Measurements from ENCODE around the gene TMC5. TPM values are rescaled to one million over a fixed set of nuclear protein-coding genes. Genes with fewer than 3 reads are reported as not detected.

TMC5 gene
- total RNA-seq, 4 donors from 2014 or later, result 1.1 to 2.0 (median 1.7) TPM

DNA sequence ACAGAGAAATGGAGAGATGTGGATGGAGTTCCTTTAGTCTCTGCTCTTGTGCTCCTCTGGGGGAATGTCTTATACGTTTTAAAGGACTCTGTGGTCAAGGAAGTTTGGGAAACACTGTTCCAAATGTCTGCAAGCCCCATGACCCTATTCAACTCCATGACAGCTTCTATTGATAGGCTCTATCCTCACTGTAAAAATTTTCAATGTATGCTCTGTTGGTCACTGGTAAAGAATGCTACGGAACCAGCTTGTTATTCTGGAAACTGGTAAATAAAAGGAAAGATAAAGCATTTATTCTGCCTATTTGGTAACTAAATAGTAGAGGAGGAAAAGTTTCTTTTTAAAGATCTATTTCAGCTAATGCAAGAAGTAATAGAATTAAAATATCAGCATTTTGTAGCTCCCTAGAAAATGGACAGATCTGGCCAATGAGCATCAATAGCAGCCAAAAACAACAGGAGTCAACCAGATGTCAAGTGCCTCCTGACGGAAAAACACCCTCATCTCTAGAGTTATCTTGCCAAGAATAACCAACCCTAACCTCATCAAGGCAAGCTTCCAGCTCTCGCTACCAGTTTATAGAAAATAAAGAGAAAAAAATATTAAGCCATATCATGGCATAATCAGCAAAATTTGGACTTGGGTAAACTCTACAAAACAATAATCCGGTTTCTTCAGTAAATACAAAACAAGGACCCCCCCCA, 88.1 kb downstream of the TMC5 start:
- Histone ChIP-seq H3K27me3 (no peaks in the 10 kb centered on the region), H3K27ac (no peak overlapping the region), H3K36me3 (peaks cover 58% of the 10 kb centered on the region), H3K4me1 (no peaks in the 10 kb centered on the region), H3K9me3 (no peaks in the 10 kb centered on the region), H3K4me3 (no peak overlapping the region)
- no peak for DNase-seq (ENCODE audit: low spot score in 2 of 2)
- 70% methylated on average over 5 of the region's 5 CpGs for whole genome bisulfite sequencing
- TF ChIP-seq, protein P1, sequence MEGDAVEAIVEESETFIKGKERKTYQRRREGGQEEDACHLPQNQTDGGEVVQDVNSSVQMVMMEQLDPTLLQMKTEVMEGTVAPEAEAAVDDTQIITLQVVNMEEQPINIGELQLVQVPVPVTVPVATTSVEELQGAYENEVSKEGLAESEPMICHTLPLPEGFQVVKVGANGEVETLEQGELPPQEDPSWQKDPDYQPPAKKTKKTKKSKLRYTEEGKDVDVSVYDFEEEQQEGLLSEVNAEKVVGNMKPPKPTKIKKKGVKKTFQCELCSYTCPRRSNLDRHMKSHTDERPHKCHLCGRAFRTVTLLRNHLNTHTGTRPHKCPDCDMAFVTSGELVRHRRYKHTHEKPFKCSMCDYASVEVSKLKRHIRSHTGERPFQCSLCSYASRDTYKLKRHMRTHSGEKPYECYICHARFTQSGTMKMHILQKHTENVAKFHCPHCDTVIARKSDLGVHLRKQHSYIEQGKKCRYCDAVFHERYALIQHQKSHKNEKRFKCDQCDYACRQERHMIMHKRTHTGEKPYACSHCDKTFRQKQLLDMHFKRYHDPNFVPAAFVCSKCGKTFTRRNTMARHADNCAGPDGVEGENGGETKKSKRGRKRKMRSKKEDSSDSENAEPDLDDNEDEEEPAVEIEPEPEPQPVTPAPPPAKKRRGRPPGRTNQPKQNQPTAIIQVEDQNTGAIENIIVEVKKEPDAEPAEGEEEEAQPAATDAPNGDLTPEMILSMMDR (IDR thresholded peaks at IDR 0.05), result no peak
- TF ChIP-seq POLR2A (IDR thresholded peaks at IDR 0.05) (no peak), POLR2AphosphoS5 (IDR thresholded peaks at IDR 0.05) (no peak), EP300 (IDR thresholded peaks at IDR 0.05) (no peak)

- TF ChIP-seq POLR2A (IDR thresholded peaks at IDR 0.05) (no peak), POLR2AphosphoS5 (IDR thresholded peaks at IDR 0.05) (no peak), EP300 (IDR thresholded peaks at IDR 0.05) (no peak)
- TF ChIP-seq, protein P1 (IDR thresholded peaks at IDR 0.05), result no peak
- 95% methylated on average over 4 of the region's 4 CpGs for WGBS
- Histone ChIP-seq H3K9me3 (no peaks in the 10 kb centered on the region), H3K36me3 (peaks cover 47% of the 10 kb centered on the region), H3K4me3 (no peak overlapping the region), H3K4me1 (no peaks in the 10 kb centered on the region), H3K27me3 (no peaks in the 10 kb centered on the region), H3K27ac (no peak overlapping the region)
- DNase-seq (ENCODE audit: low spot score in 2 of 2), result no peak
These were observed 89.3 kb downstream of the TMC5 start for GRCh38 chr16:19506965-19507364.

GRCh38 chr16:19507867-19508266, 90.2 kb downstream of the TMC5 start:
- peaks cover 42% of the 10 kb centered on the region for H3K36me3 ChIP-seq

GRCh38 chr16:19512297-19512696, 94.6 kb downstream of the TMC5 start:
- H3K36me3 ChIP-seq, result peaks cover 33% of the 10 kb centered on the region

More at GRCh38 chr16:19507867-19508266, 90.2 kb downstream of the TMC5 start:
- Histone ChIP-seq H3K27ac (no peak overlapping the region), H3K27me3 (no peaks in the 10 kb centered on the region), H3K4me3 (no peak overlapping the region), H3K4me1 (no peaks in the 10 kb centered on the region), H3K9me3 (no peaks in the 10 kb centered on the region)
- 93% methylated on average over 2 of the region's 2 CpGs for WGBS
- no peak for TF ChIP-seq POLR2A (IDR thresholded peaks at IDR 0.05)
- no peak for TF ChIP-seq POLR2AphosphoS5 (IDR thresholded peaks at IDR 0.05)
- TF ChIP-seq, protein P1 (IDR thresholded peaks at IDR 0.05), result no peak
- no peak for TF ChIP-seq EP300 (IDR thresholded peaks at IDR 0.05)
- DNase-seq (ENCODE audit: low spot score in 2 of 2), result no peak

DNA sequence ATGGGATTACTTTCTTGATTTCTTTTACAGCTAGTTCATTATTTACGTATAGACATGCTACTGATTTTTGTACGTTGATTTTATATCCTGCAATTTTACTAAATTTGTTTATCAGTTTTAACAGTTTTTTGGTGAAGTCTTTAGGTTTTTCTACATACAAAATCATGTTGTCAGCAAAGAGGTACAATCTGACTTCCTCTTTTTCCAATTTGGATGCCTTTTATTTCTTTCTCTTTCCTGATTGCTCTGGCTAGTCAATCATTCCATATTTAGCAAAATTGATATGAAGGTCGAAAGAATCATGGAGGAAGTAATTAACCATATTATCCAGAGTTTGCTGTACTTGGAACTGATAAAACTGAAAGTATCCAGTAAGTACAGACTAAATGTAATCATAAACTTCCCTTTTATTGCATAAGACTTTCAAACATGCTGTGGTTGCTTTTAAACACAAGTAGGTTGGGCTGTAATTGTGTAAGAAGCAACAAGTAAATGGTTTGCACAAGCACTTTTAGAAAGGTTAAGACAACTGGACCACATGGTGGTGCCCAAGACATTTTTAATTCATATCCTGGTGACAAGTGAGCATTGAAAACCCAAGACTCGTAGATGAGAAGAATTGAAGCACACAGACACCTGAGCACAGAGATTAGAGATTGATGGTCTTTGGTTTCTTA, 95.8 kb downstream of the TMC5 start:
- Histone ChIP-seq H3K36me3 (peaks cover 25% of the 10 kb centered on the region), H3K27ac (no peak overlapping the region), H3K27me3 (no peaks in the 10 kb centered on the region), H3K4me3 (no peak overlapping the region), H3K9me3 (no peaks in the 10 kb centered on the region), H3K4me1 (peaks cover 20% of the 10 kb centered on the region)
- TF ChIP-seq, protein P1 (IDR thresholded peaks at IDR 0.05), result no peak
- TF ChIP-seq EP300 (IDR thresholded peaks at IDR 0.05) (no peak), POLR2AphosphoS5 (IDR thresholded peaks at IDR 0.05) (no peak), POLR2A (IDR thresholded peaks at IDR 0.05) (no peak)
- DNase-seq (ENCODE audit: low spot score in 2 of 2), result no peak
- WGBS, result 77% methylated on average over 4 of the region's 4 CpGs

More at GRCh38 chr16:19512297-19512696, 94.6 kb downstream of the TMC5 start:
- Histone ChIP-seq H3K27ac (no peak overlapping the region), H3K9me3 (no peaks in the 10 kb centered on the region), H3K4me1 (peaks cover 9% of the 10 kb centered on the region), H3K4me3 (no peak overlapping the region), H3K27me3 (no peaks in the 10 kb centered on the region)
- TF ChIP-seq EP300 (IDR thresholded peaks at IDR 0.05) (no peak), POLR2A (IDR thresholded peaks at IDR 0.05) (no peak), POLR2AphosphoS5 (IDR thresholded peaks at IDR 0.05) (no peak)
- TF ChIP-seq, protein P1 (IDR thresholded peaks at IDR 0.05), result no peak
- no peak for DNase-seq (ENCODE audit: low spot score in 2 of 2)
